ENCODE measurements around the gene SPNS3.

DNA sequence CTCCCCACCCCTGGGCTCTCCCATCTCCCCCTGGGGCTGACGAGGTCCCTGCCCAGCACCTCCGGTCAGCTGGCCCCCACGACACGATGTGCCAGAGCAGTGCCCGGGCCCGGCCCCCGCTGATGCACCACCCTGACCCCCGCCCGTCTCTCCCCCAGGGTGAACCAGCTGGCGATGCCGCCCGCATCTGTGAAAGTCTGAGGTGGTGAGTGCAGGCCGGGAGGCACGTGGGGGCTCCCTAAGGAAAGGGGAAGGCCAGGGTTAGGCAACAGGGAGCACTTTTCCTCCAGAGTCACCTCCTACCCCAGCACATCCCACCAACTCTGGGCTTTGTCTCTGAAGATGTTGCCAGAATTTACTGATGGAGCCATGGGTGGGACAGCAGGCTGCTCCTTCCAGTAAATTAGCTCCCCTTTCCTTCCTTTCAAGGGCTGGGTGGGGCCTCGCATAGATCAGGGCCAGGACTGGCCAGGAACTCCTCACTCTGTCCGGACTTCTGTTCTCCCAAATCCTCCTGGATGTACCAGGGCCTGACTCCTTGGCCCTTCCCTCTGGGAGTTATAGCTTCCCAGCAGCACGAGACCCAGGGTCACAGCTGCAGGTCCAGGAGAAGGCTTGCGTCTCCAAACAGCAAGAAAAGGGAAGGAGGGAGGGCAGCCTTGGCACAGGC, 103.1 kb downstream of the SPNS3 start:
- TF ChIP-seq, protein P1, sequence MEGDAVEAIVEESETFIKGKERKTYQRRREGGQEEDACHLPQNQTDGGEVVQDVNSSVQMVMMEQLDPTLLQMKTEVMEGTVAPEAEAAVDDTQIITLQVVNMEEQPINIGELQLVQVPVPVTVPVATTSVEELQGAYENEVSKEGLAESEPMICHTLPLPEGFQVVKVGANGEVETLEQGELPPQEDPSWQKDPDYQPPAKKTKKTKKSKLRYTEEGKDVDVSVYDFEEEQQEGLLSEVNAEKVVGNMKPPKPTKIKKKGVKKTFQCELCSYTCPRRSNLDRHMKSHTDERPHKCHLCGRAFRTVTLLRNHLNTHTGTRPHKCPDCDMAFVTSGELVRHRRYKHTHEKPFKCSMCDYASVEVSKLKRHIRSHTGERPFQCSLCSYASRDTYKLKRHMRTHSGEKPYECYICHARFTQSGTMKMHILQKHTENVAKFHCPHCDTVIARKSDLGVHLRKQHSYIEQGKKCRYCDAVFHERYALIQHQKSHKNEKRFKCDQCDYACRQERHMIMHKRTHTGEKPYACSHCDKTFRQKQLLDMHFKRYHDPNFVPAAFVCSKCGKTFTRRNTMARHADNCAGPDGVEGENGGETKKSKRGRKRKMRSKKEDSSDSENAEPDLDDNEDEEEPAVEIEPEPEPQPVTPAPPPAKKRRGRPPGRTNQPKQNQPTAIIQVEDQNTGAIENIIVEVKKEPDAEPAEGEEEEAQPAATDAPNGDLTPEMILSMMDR (IDR thresholded peaks at IDR 0.05), result no peak
- TF ChIP-seq POLR2AphosphoS5 (IDR thresholded peaks at IDR 0.05) (peak in 1 of 4 donors; percentile 18), POLR2A (IDR thresholded peaks at IDR 0.05) (no peak)
